Measurements from ENCODE around the gene DNAH14. TPM values are rescaled to one million over a fixed set of nuclear protein-coding genes. Genes with fewer than 3 reads are reported as not detected.

The DNAH14 gene
- total and polyA plus RNA-seq, 10 of the 15 experiments (the other 5 are each of a cell fraction or from before 2014, with no cell fraction given): 2.0 to 7.9 (median 4.8) TPM

GRCh38 chr1:225447650-225448089, 518.2 kb downstream of the DNAH14 start:
- RAD21 ChIA-PET (ENCODE audit: unreplicated experiment): no interaction called here

GRCh38 chr1:225448146-225448805, 518.8 kb downstream of the DNAH14 start:
- ATAC-seq (no peak), FAIRE-seq (no peak), DNase-seq (ENCODE audit: low read depth, low spot score) (no peak)
- Histone ChIP-seq H3K4me3 (no peak overlapping the region), H3K4me1 (ENCODE audit: control insufficient read depth, insufficient read depth, low read length) (peaks cover 18% of the 10 kb centered on the region), H3K27me3 (replicated peaks in 1 of 2; ENCODE audit: control insufficient read depth in 2 of 2, insufficient read depth in 2 of 2, low read length in 1 of 2) (no peaks in the 10 kb centered on the region; a peak in 1 of 4 replicates), H3K79me2 (ENCODE audit: control insufficient read depth, insufficient read depth, low read length) (no peaks in the 10 kb centered on the region), H3K9ac (ENCODE audit: control insufficient read depth, insufficient read depth, low read length) (no peak overlapping the region), H3K27ac (ENCODE audit: control insufficient read depth, insufficient read depth) (no peak overlapping the region), H4K20me1 (ENCODE audit: control insufficient read depth, insufficient read depth) (no peaks in the 10 kb centered on the region), H3K4me2 (ENCODE audit: control insufficient read depth, insufficient read depth) (no peak overlapping the region), H3K9me3 (replicated peaks; ENCODE audit: control insufficient read depth, insufficient read depth, low read length) (no peaks in the 10 kb centered on the region; the same call in 2 of the 3 replicates), H3K36me3 (ENCODE audit: control insufficient read depth in 2 of 2, insufficient read depth in 2 of 2, low read length in 1 of 2) (no peaks in the 10 kb centered on the region), H2AFZ (ENCODE audit: control insufficient read depth, low read depth, low read length) (no peak overlapping the region)
- ChIA-PET POLR2A (interaction anchor here (1.1 kb wide), 1 partner anchor 15 kb away, joined by 3 read pairs; no protein-coding TSS in a partner anchor), RAD21 (ENCODE audit: unreplicated experiment) (no interaction called here), SMC1A (ENCODE audit: uncharacterized antibody, unreplicated experiment) (no interaction called here), CTCF (interaction anchor here (1.3 kb wide), 2 partner anchors 23 to 32 kb away, joined by 3 read pairs; no protein-coding TSS in a partner anchor)
- BruUV-seq (replicated peaks): no TSS peak
- intact Hi-C loops (cut with micrococcal nuclease; ENCODE audit: unreplicated experiment): no loop called here
- 74% methylated on average over 9 of the region's 9 CpGs for WGBS (ENCODE audit: insufficient coverage, insufficient replicate concordance, low lambda C conversion rate, missing lambda C conversion rate)
- in situ Hi-C loops (cut with MboI): no loop called here
- no peak for TF ChIP-seq IKZF2 (IDR thresholded peaks at IDR 0.05)
- TF ChIP-seq NFXL1 (IDR thresholded peaks at IDR 0.05; ENCODE audit: borderline replicate concordance): no peak
- TF ChIP-seq ZBTB33 (IDR thresholded peaks at IDR 0.05): no peak
- TF ChIP-seq ZNF24 (IDR thresholded peaks at IDR 0.05): no peak
- no peak for TF ChIP-seq TCF3 (IDR thresholded peaks at IDR 0.05; ENCODE audit: borderline replicate concordance, insufficient read depth, low read depth, low read length)
- no peak for TF ChIP-seq RAD21 (IDR thresholded peaks at IDR 0.05; ENCODE audit: insufficient read depth, low read depth, low read length)
- TF ChIP-seq HDAC6 (IDR thresholded peaks at IDR 0.05; ENCODE audit: unreplicated experiment): no peak
- TF ChIP-seq ZNF622 (IDR thresholded peaks at IDR 0.05): no peak
- TF ChIP-seq NBN (IDR thresholded peaks at IDR 0.05): no peak
- no peak for TF ChIP-seq FOS (IDR thresholded peaks at IDR 0.05; ENCODE audit: borderline replicate concordance, extremely low read depth, insufficient read length)
- no peak for TF ChIP-seq ZBED1 (IDR thresholded peaks at IDR 0.05; ENCODE audit: borderline replicate concordance)
- no peak for TF ChIP-seq CBFB (IDR thresholded peaks at IDR 0.05; ENCODE audit: low read depth)

More at GRCh38 chr1:225447650-225448089, 518.2 kb downstream of the DNAH14 start:
- ChIA-PET POLR2A (no interaction called here), CTCF (interaction anchor here (1.3 kb wide), 1 partner anchor 33 kb away, joined by 3 read pairs; no protein-coding TSS in a partner anchor), SMC1A (ENCODE audit: uncharacterized antibody, unreplicated experiment) (no interaction called here)
- H3K9me3 ChIP-seq (replicated peaks; ENCODE audit: control insufficient read depth, insufficient read depth, low read length): no peaks in the 10 kb centered on the region
- H3K36me3 ChIP-seq (ENCODE audit: control insufficient read depth in 2 of 2, insufficient read depth in 2 of 2, low read length in 1 of 2): no peaks in the 10 kb centered on the region
- H3K27me3 ChIP-seq (replicated peaks in 1 of 2; ENCODE audit: control insufficient read depth in 2 of 2, insufficient read depth in 2 of 2, low read length in 1 of 2): no peaks in the 10 kb centered on the region; a peak in 1 of 4 replicates
- intact Hi-C loops (cut with micrococcal nuclease; ENCODE audit: unreplicated experiment) (no loop called here), in situ Hi-C loops (cut with MboI) (no loop called here)
- no peak for DNase-seq (ENCODE audit: low read depth, low spot score)
- H3K4me2 ChIP-seq (ENCODE audit: control insufficient read depth, insufficient read depth): no peak overlapping the region
- H3K27ac ChIP-seq (ENCODE audit: control insufficient read depth, insufficient read depth): no peak overlapping the region
- H3K4me3 ChIP-seq: no peak overlapping the region
- H4K20me1 ChIP-seq (ENCODE audit: control insufficient read depth, insufficient read depth): no peaks in the 10 kb centered on the region
- H2AFZ ChIP-seq (ENCODE audit: control insufficient read depth, low read depth, low read length): no peak overlapping the region
- FAIRE-seq: no peak
- no peaks in the 10 kb centered on the region for H3K79me2 ChIP-seq (ENCODE audit: control insufficient read depth, insufficient read depth, low read length)
- ATAC-seq: no peak
- H3K4me1 ChIP-seq (ENCODE audit: control insufficient read depth, insufficient read depth, low read length): peaks cover 21% of the 10 kb centered on the region
- 71% methylated on average over 8 of the region's 8 CpGs for WGBS (ENCODE audit: insufficient coverage, insufficient replicate concordance, low lambda C conversion rate, missing lambda C conversion rate)
- BruUV-seq (replicated peaks): no TSS peak
- no peak for TF ChIP-seq CREM (IDR thresholded peaks at IDR 0.05; ENCODE audit: low read depth)
- TF ChIP-seq PBX3 (IDR thresholded peaks at IDR 0.05; ENCODE audit: insufficient replicate concordance, low read depth, low read length): no peak
- no peak overlapping the region for H3K9ac ChIP-seq (ENCODE audit: control insufficient read depth, insufficient read depth, low read length)

Measured in GM12878 (cell line).